Measurements from ENCODE around the gene MAML2.
A peak's percentile ranks its signal among the peaks of the same experiment; 100 is the strongest.

The MAML2 gene

DNA sequence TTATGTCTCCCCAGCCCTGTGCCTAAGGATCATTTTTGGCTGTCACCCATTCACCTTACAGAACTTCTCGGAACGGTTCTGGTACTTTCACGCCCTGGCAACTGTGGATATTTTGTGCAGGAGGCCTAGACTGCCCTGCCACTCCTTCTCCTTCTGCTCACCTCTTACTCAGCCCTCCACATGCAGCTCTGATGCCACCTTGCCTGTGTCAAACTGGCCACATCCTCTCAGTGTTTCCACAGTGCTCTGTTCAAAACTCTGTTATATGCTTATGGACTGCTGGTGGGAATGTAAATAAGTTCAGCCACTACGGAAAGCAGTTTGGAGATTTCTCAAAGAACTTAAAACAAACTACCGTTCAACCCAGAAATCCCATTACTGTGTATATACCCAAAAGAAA is 318.3 kb downstream of the MAML2 start:
- DNase-seq: no peak

DNA sequence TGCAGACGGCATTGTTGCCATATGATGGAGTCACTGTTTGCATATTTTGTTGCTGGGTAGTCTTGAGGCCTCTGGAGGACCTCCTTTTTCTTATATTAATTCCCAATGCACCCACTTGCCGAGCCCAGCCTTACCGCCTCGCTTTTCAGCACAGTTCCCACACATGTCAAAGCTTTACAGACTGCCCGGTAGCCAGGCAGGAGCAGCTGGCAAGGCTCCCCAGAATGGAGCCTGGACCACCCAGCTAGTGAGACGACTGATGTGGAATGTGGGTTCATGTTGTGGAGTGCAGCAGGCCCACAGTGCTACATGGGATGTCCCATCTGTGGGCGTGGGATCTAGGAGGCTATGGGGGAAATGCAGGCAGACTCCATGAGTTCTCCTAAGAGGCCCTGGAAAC is 319.7 kb downstream of the MAML2 start:
- DNase-seq: no peak

DNA sequence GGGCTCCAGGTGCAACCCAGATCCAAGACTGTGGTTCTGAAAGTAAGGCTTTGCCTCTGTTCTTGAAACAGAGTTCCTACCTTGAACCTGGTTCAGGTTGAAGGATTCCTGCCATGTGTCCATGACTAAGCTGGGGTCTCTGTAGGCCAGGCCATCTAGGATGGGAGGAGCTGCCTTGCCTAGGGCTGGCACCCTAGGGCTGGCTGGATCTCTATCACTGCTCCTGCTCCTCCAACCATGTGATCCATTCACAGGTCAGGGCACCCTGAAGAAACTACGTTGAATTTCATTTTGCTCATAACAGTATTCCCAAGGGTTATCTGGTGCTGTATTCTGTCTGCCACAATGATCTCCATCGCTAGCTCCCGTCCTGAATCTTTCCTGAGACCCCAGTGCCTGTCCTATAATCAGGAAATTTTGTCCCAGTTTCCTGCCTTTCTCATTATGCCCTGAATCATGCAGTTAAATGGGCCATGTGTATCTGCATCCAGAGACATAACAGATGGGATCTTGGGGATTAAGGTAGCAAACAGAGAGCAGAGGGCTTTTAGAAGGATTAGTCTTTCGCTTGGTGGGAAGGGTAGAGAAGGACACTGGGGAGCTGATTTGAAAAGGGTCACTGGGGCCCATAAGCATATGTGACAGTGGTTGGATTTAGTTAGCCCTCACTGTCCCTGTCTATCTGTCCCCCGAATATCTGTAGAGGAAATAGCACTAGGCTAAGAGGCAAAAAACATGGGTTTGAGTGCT is 320.9 kb downstream of the MAML2 start:
- DNase-seq: no peak

DNA sequence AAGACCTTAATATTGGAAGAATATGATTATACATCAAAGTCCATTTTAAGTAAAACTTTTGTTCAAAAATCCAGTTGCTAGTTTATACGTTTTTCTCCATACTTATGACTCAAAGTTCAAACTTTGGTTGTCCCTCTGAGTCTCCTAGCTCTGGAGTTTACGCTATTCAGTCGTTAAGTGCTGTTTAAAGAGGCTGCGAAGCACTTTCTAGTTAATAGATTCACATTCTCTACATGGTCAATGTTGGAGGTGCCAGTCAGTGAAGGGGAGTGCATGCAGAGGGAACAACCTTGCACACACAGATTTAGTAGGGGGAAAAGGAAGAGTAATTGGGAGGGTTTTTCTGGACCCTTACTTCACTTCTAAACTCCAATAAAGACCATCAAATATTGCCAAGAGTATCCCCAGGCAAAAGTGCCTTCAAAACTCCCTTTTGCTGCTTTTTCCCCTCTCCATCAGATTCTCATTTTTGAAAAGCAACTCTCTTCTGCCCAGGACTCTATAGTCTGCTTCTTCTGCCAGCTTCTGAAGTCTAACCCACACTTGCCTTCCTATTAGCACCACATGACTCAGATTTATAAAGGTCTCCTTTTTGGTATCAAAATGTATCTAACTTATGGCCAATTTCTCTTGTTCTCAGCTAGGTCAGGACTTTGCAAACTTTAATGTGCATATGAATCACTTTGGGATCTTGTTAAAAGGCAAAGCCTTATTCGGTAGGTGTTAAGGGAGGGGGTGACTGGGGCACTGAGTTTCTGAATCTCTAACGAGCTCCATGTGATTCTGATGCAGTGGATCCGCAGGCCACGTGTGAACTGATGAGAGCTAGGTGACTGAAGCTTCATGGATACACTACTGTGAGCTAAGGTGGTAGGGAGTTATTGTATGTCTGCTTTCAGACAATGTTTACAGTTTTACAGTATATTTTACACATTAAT is 322.9 kb downstream of the MAML2 start:
- no peak for DNase-seq

DNA sequence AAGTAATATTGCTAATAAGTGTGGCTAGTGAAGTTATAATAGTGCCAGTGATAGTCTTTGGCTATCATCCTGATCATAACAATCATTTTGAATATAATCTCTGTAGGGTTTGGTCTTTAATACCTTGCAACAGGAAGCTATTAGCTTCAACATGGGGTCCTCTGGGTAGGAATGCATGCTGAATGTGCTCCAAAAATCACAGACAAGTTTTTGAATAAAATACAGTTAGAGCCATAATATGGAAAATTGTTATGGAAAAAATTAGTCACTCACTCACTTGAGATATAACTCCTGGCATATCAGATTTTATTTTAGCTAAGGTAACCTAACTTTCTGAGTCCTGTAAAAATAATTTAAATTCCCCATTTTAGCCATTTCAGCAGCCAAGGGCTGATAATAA is 323.7 kb downstream of the MAML2 start:
- DNase-seq: no peak

DNA sequence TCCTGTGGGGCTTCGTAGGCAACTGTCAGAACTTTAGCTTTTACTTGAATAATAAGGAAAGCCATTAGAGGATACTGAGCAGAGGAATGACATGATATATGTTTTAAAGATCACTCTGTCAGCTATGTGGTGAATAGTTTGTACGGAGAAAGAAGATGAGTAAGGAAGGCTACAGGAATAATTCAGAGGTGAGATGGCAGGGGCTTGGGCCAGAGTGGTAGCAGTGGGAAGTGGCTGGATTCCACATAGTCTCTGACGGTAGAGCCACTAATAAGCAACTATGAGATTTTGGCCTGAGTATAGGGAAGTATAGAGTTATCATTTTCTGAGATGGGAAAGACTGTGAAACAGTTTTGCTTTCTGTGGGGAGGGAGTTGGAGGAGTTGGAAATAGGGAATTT is 325.1 kb downstream of the MAML2 start:
- no peak for DNase-seq

DNA sequence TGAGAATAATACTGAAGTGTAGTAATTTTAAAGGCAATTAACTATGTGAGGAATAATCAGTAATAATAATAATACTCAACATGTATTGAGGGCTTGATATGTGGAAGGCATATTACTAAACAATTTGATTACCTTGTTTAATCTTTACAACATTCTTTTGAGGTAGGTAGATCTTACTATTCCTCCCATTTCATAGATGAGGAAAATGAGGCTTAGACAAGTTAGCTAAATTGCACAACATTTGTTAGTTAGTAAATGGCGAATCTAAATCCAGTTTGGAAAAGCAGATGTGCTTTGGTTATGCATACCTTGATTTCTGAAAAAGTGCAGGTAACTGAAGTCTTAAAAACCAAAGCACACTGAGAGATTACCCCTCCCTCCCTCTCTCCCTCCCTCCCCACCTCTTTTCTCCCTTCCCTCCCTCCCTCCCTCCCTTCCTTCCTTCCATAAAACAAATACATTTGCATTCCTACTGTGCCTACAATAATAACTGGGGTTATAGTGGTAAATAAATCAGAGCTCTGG is 326.0 kb downstream of the MAML2 start:
- DNase-seq: no peak

DNA sequence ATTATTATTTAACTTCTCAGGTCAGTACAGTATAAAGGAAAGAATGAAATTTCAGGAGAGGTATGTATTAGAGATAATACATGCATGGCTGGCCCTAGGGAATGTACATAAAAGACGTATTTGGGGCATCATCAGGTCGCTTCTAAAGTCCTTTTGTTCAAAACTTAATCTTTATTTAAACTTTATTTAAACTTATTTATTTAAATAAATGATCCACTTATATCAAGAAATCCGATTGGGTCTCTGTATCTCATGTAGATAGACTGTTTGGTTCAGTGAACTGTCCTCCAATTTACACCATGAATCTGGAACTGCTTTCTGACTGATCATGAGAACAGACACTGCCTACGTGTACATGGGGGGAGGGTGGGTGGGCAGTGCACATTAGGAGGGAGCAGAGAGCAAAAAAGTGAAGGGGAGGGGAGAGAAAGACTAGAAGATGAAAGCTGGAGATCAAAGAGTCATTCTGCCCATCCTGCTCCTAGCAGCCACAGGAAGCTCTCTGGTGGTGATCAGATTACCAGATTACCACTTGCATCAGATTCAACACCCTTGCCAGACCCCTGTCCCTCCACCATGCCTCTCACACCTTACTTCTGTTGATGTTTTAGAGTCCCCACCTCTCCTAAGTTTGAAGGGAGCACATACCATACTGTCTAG is 327.0 kb downstream of the MAML2 start:
- no peak for DNase-seq

DNA sequence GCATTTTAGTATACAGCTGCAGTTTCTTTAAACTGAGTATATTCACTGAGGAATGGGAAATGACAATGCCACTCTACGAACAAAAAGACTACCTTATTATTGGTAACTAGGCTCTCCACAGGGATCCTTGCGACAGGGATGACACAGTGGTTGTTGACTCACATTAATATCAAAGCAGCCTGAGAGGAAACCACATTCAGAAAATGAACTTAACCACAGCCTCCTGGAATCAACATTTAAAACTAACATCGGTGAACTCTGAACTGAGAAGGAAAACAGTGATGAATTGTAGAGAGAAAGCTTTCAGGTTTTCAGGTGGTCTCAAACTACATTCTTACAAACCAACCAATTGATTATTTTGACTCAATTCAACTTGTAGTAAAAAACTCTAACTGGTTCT is 328.8 kb downstream of the MAML2 start:
- DNase-seq: peak; percentile 44

DNA sequence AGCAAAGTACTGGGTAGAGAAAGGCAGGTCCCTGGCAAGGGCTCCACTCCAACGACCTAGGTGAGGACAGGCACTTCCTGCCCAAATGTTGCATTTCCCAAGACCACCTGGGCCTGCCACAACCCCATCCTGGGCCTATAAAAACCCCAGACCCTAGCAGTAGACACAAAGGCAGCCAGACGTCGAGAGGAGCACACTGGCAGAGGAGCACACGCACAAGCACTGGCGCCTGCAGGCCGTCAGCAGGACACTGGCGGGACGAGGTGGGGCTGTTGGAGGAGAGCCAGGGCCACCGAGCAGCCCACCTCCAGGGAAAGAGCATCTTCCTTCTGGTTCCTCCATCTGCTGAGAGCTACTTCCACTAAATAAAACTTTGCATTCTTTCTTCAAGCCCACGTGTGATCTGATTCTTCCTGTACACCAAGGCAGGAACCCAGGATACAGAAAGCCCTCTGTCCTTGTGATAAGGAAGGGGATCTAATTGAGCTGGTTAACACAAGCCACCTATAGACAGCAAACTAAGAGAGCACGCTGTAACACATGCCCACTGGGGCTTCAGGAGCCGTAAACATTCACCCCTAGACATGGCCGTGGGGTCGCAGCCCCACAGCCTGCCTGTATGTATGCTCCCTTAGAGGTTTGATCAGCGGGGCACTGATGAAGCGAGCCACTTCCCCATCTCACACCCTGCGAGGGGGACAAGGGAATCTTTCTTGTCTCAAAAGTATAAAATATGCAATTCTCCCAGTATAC is 329.4 kb downstream of the MAML2 start:
- DNase-seq: no peak

DNA sequence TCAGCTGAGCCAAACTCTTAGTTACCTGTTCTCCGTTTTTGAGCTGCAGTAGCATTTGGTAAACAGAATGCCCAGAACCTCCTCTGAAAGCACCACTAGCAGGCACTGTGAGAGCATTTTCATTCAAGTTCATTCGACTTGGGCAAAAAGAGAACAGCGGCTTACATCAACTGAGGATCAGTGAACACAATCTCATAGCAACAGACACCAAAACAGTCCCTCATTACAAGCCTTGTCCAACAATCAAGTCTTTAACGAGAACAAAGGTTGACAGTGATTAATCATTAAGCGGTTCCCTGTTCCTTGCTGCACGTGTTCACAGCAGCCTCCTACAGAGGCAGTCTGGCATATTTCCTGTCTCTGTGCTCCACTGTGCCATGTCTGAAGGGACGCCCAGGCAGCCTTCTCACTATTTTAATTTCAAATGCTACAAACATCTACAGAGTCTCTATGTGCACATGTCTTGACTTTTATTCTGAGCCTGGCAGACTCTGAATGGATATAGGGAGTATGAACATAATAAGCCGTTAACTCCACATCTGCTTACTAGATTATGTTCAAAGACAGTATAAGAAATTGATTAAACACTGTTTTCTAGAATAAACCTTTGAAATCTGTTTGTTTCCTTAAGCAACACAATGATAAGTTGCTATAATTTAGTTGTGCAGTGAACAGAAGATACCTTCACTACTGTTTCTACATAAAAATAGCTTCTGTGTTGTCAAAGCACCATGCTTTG is 330.7 kb downstream of the MAML2 start:
- no peak for DNase-seq

DNA sequence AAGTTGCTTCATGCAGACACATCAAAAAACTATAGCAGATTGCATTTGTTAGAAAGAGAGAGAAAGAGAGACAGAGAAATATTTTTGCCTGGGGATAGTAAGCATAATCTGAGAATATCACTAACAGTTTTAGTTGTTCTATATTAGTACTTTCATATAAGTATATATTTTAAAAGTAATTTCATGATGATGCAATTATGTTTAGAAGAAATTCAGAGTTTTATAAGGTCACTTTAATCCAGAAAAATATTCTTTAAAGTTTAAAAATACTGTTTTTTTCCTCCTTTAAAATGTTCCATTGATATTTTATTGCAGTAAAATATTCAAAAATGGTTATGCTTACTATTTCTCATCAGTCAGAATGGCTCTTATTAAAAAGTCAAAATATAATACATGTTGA is 332.3 kb downstream of the MAML2 start:
- DNase-seq: no peak

DNA sequence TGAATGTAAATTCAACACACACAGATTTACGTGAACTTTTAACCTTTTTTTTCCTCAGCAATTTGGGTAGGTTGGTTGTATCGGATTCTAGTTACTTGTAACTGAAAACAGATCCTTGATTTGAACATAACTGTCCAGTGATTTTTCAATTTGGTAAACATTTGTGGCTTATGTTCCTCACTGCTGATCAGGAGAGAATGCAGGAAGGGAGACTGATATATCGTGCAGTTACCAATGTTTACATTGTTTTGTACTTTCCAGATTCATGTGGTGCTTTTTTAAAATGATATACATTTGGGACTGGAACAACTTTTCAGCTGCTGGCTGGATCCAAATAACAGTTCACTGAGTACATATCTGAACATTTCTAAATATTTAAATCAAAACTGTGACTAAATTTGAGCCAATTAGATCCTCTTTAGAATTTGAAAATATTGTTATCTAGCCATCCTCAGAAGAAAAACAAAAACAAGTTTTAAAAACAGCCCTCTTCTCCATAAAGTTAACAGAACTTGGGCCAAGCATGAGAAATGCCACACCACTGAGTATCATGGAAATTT is 334.8 kb downstream of the MAML2 start:
- no peak for DNase-seq

DNA sequence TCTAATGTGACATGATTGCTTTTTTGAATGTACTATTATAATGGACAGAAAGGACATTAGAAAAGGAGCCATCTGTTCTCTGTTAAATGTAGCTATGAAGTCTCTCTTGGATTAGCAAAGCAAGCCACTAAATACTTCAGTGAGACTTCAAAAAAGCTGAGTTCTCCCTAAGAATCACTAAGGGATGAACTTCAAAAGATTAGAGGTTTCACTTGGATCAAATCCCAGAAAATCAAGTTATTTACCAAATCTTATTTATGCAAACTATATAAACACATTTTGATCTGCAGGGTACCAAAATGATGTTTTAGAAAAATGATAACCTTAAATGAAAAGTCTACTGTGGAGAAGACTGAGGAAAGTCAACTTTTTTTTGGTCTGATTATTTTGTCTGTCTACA is 337.0 kb downstream of the MAML2 start:
- no peak for DNase-seq

DNA sequence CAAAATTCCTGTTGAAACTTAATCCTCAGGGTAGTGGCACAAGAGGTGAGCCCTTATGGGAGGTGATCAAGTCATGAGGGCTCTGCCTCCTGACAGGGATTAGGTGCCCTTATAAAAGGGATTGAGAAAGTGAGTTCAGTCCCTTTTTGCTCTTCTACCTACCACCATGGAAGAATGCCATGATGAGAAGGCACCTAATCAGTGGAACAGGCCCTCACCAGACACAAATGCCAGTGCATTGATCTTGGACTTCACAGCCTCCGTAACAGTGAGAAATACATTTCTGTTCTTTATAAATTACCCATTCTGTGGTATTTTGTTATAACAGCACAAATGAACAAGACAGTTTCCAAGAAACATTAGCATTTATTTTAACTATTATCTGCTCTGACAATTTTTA is 338.1 kb downstream of the MAML2 start:
- no peak for DNase-seq

DNA sequence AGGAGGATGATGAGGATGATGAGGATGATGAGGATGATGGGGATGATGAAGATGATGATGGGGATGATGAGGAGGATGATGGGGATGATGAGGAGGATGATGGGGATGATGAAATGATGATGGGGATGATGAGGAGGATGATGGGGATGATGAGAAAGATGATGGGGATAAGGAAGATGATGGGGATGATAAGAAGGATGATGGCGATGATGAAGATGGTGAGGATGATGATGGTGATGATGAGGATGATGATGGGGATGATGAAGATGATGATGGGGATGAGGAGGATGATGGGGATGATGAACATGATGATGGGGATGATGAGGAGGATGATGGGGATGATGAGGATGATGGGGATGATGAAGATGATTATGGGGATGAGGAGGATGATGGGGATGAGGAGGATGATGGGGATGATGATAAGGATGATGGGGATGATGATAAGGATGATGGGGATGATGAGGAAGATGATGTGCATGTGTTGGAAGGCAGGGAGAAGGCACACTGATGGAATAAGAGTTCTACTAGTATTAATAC is 340.2 kb downstream of the MAML2 start:
- DNase-seq: no peak

DNA sequence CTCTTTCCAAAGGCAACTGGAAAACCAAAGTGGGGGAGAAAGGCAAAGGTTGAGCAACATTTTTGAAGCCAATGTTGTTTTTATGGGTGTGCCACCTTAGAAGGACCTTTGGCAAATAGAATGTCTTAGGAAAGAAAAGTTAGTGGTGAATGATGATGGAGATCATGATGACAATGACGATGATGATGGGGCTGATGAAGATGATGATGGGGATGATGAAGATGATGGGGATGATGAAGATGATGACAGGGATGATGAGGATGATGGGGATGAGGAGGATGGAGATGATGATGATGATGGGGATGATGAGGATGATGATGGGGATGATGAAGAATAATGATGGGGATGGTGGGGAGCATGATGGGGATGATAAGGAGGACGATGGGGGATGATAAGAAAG is 340.7 kb downstream of the MAML2 start:
- no peak for DNase-seq

DNA sequence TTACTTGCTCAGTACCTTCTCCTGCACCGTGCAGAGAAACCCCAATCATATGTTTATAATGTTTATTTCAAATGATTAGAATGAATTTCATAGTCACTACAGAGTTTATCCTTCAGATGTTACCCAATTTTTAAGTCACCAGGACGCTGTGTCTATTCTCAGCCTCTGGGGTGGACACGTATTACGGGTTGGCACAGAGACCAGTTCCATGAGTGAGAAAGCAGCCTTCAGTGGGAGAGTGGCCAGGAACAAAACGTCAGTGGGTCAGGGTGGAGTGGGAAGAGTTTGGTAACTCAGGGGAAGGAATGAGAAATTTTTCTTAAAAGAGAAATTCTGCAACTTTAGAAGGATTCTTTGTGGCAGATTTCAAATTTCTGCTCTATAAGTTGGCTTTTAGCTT is 342.0 kb downstream of the MAML2 start:
- DNase-seq: no peak

DNA sequence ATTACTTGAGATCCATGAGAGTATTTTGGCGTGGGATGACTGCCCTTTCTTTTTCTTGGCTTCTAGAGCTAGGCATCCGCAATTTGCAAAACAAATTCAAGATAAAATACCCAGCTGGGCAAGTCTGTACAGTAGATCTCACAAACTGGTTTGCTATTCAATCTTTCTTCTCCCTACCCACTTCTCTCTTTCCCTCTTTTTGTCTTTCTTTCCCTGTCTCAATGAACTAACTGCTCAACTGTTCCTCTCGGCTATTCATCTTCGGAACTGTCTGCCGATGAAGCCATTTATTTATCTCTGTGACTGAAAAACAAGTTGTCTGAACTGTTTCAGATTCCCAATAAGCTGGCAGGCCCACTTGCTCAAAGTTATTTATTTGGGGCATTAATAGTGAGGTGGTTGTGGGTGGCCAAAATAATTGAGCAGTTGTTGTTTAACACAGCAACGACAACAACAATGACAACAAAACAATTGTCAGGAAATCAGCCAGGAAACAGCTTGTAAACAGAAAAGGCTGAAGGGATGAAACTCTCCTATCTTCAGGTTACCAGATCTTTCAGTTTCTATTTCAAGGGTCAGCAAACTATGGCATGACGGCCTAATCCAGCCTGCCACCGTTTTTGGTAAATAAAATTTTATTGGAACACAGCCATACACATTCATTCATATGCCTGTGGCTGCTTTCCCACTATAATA is 343.1 kb downstream of the MAML2 start:
- DNase-seq: no peak

DNA sequence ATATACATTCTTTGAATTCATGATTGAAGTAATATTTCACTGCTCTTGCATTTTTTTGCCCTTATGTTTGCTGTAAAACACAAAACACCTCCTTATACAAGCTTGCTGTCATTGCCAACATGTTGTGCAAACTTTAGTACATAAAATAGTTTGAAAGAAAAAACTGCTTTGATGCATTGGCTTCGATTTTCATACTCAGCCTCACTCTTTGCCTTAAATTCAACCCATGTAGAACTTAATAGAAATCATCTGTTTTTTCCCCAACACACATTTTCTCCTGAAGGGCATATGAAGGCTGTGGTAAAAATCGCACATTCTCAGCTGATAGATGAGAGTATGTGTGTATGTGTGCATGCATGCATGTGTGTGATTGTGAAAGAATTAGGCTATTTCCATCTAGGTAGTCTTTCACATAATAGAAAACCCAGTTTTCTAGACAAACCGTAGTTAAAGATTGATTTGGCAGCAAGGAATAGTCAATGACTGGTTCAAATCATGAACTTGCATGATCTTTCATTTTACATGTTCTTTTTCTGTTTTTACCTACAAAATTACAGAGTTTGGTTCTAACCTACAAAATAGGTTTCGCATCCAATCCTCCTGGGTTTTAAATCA is 346.3 kb downstream of the MAML2 start:
- no peak for DNase-seq

All from KG1 (cell line).